A673 (cell line): ENCODE data around the gene REV1. TPM values are rescaled to one million over a fixed set of nuclear protein-coding genes. Genes with fewer than 3 reads are reported as not detected.

Experiments used
- BruUV-seq: library from RNA; stranded (reverse); fragments of 400-500 nt; replicated peaks from 2 replicates; lab custom pipeline; 2021; lab: Mats Ljungman, UMichigan
- CTCF ChIA-PET: fragments of 300-600 bp; sonication (Branson Sonifier 250); formaldehyde crosslinking; loops from one replicate; lab custom pipeline; 2022; ENCODE audit warnings: antibody characterized with exemption; lab: Charles Lee
- POLR2A ChIA-PET: fragments of 300-600 bp; sonication (Branson Sonifier 250); formaldehyde crosslinking; loops from one replicate; lab custom pipeline; 2022; ENCODE audit warnings: antibody characterized with exemption; ENCODE audit not compliant: low non-redundant PET; lab: Charles Lee
- DNase-seq: peaks from one replicate; pipeline ENCODE4 v3.0.0-alpha.2; 2015; ENCODE audit warnings: low spot score
- H3K27ac ChIP-seq: fragments of 200-600 bp; sonication (generic); 2 replicates; pipeline ENCODE4 v1.5.1; 2016; ENCODE audit warnings: mixed run types, low read depth, mild to moderate bottlenecking, mixed read lengths, antibody characterized with exemption, low read length; ENCODE audit not compliant: poor library complexity, severe bottlenecking
- H3K27me3 ChIP-seq: fragments of 200-600 bp; sonication (generic); replicated peaks from 2 replicates; pipeline ENCODE4 v1.6.1; 2017; ENCODE audit warnings: mixed run types, low read depth, mild to moderate bottlenecking, mixed read lengths, antibody characterized with exemption, low read length; ENCODE audit not compliant: insufficient read depth, poor library complexity
- H3K36me3 ChIP-seq: fragments of 200-600 bp; sonication (generic); 2 replicates; pipeline ENCODE4 v1.6.1; 2016; ENCODE audit warnings: mixed run types, mild to moderate bottlenecking, mixed read lengths, antibody characterized with exemption, low read length; ENCODE audit not compliant: insufficient read depth, poor library complexity, severe bottlenecking
- H3K4me1 ChIP-seq: fragments of 200-600 bp; sonication (generic); 2 replicates; pipeline ENCODE4 v1.6.1; 2017; ENCODE audit warnings: mixed run types, mild to moderate bottlenecking, mixed read lengths, antibody characterized with exemption, low read length; ENCODE audit not compliant: insufficient read depth, poor library complexity, severe bottlenecking
- H3K4me3 ChIP-seq: fragments of 200-600 bp; sonication (generic); 2 replicates; pipeline ENCODE4 v1.5.1; 2016; ENCODE audit warnings: low read depth, mixed run types, mild to moderate bottlenecking, mixed read lengths, low read length; ENCODE audit not compliant: poor library complexity, severe bottlenecking
- H3K9me3 ChIP-seq: fragments of 200-600 bp; sonication (generic); 2 replicates; pipeline ENCODE4 v1.6.1; 2016; ENCODE audit warnings: mixed run types, low read depth, mild to moderate bottlenecking, mixed read lengths, antibody characterized with exemption, low read length; ENCODE audit not compliant: poor library complexity, severe bottlenecking
- CTCF ChIP-seq: fragments of 300-800, 200-600 bp; sonication (generic); conservative IDR thresholded peaks from 2 replicates; pipeline ENCODE4 v1.5.1; 2017; ENCODE audit warnings: low read depth, mild to moderate bottlenecking, antibody characterized with exemption, low read length, moderate library complexity, mixed read lengths
- EZH2 ChIP-seq: fragments of 200-600 bp; sonication (generic); IDR thresholded peaks from 2 replicates; pipeline ENCODE4 v1.6.1; 2017; ENCODE audit warnings: borderline replicate concordance, low read depth, mild to moderate bottlenecking, mixed read lengths, antibody characterized with exemption, low read length; ENCODE audit not compliant: poor library complexity, severe bottlenecking
- intact Hi-C: fragments of 100-400 bp; cut with micrococcal nuclease; formaldehyde crosslinking; loops from one replicate; pipeline ENCODE4 v1.10.0; 2022; ENCODE audit not compliant: unreplicated experiment
- total RNA-seq: library from RNA; stranded (reverse); gene quantifications from 2 replicates; pipeline ENCODE4 v1.2.3, GENCODE V29; 2021

Gene REV1
- total RNA-seq, 1 experiment from 2014 or later, result 38.1 TPM

GRCh38 chr2:99401841-99402240, 88.0 kb downstream of the REV1 start:
- no peaks in the 10 kb centered on the region for H3K4me1 ChIP-seq
- H3K9me3 ChIP-seq, result no peaks in the 10 kb centered on the region
- POLR2A ChIA-PET, result no interaction called here
- DNase-seq, result no peak
- CTCF ChIA-PET, result no interaction called here
- no peak overlapping the region for H3K4me3 ChIP-seq
- H3K27ac ChIP-seq, result no peak overlapping the region
- intact Hi-C loops, result no loop called here
- TF ChIP-seq CTCF, result no peak
- TF ChIP-seq EZH2, result no peak
- no TSS peak for BruUV-seq
- H3K27me3 ChIP-seq, result no peaks in the 10 kb centered on the region
- H3K36me3 ChIP-seq, result peaks cover 89% of the 10 kb centered on the region

DNA sequence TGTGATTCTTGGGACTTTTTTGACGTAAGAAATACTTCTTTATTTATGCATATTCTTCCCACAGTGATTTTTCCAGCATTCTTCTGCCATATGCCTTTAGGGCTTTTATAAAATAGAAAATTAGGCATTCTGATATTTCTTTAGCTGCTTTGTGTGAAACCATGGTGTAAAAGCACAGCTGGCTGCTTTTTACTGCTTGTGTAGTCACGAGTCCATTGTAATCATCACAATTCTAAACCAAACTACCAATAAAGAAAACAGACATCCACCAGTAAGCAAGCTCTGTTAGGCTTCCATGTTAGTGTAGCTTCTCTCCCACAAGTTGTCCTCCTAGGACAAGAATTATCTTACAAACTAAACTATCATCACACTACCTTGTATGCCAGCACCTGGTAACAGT, 90.0 kb downstream of the REV1 start:
- Histone ChIP-seq H3K9me3 (no peaks in the 10 kb centered on the region), H3K4me3 (no peak overlapping the region), H3K27ac (no peak overlapping the region), H3K27me3 (no peaks in the 10 kb centered on the region), H3K36me3 (peaks cover 96% of the 10 kb centered on the region), H3K4me1 (no peaks in the 10 kb centered on the region)
- no TSS peak for BruUV-seq
- POLR2A ChIA-PET, result no interaction called here
- CTCF ChIA-PET, result no interaction called here
- no peak for DNase-seq
- intact Hi-C loops, result no loop called here
- no peak for TF ChIP-seq CTCF
- no peak for TF ChIP-seq EZH2

DNA sequence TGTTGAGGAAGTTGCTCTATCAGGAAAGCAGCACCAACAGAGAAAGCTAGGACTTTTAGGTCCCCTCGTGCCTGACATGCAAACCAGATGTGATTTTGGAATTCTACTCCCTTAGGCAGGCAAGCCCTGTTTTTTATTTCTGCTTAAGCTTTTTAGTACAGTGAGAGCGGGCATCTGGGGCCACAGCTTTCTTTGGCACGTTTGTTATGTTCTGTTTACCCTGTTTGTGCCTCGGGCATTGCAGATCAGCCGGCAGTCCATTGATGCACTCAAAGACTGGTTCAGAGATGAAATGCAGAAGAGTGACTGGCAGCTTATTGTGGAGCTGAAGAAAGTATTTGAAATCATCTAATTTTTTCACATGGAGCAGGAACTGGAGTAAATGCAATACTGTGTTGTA, 90.8 kb downstream of the REV1 start:
- Histone ChIP-seq H3K9me3 (no peaks in the 10 kb centered on the region), H3K4me3 (no peak overlapping the region), H3K27ac (no peak overlapping the region), H3K4me1 (no peaks in the 10 kb centered on the region), H3K27me3 (no peaks in the 10 kb centered on the region), H3K36me3 (peaks cover 96% of the 10 kb centered on the region)
- intact Hi-C loops, result no loop called here
- no peak for DNase-seq
- BruUV-seq, result no TSS peak
- CTCF ChIA-PET, result no interaction called here
- POLR2A ChIA-PET, result no interaction called here
- TF ChIP-seq EZH2 (no peak), CTCF (no peak)
